GM12872 (cell line): Measurements from ENCODE around the gene PUM2.

ENCODE experiments used
- TF ChIP-seq, protein P1 (sequence below): IDR thresholded peaks from 3 replicates; pipeline ENCODE4 v1.5.1; 2011; ENCODE audit warnings: low read depth, mild to moderate bottlenecking, low read length, moderate library complexity; ENCODE audit not compliant: insufficient read depth

PUM2 gene

DNA sequence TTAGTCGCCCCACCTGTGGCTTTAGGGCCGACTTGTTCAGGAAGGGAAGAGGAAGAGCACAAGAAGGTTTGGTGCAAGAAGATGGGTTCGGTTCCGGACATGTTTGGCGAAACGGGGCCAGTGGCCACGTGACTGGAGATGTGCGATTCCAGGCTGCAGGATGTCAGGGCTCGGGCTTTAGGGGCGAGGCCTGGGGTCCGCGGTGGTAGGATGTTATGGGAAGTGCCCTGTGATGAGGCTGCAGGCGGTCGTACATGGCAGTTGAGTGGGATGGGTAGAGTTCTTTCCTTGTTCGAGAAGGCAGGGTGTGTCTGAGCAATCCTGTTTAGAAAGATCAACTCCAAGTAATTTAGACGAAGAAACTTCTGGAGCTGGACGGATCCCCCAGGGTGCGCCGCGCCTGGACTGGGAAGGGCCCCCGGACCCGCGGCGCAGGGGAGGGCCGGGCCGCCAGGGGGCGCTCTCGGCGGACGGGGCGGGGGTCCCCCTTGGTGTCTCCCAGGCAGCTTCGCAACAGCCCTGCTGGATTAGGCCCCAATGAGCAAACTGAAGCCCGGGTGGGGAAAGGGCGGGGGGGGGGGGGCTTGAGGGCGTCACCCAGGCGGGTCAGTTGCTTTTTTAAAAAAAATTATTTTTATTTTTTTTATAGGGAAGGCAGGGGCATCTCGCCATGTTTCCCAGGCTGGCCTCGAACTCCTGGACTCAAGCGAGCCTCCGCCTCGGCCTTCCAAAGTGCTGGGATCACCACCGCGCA is 108.5 kb downstream of the PUM2 start:
- TF ChIP-seq, protein P1, sequence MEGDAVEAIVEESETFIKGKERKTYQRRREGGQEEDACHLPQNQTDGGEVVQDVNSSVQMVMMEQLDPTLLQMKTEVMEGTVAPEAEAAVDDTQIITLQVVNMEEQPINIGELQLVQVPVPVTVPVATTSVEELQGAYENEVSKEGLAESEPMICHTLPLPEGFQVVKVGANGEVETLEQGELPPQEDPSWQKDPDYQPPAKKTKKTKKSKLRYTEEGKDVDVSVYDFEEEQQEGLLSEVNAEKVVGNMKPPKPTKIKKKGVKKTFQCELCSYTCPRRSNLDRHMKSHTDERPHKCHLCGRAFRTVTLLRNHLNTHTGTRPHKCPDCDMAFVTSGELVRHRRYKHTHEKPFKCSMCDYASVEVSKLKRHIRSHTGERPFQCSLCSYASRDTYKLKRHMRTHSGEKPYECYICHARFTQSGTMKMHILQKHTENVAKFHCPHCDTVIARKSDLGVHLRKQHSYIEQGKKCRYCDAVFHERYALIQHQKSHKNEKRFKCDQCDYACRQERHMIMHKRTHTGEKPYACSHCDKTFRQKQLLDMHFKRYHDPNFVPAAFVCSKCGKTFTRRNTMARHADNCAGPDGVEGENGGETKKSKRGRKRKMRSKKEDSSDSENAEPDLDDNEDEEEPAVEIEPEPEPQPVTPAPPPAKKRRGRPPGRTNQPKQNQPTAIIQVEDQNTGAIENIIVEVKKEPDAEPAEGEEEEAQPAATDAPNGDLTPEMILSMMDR: peak; percentile 64; the same call in 2 of the 3 replicates

DNA sequence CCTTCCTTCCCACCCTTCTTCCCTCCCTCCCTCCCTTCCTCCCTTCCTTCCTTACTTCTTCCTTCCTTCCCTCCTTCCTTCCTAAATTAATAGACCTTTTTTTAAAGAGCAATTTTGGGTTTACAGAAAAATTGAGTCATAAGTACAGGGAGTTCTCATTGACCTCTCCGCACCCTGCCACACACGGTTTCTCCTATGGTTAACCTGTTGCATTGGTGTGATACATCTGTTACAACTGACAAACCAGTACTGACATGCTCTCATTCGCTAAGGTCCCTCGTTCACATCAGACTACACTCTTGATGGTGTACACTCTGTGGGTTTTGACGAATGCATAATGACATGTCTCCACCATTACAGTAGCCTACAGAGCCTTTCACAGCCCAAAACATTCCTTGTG is 114.1 kb downstream of the PUM2 start:
- TF ChIP-seq, protein P1: no peak

DNA sequence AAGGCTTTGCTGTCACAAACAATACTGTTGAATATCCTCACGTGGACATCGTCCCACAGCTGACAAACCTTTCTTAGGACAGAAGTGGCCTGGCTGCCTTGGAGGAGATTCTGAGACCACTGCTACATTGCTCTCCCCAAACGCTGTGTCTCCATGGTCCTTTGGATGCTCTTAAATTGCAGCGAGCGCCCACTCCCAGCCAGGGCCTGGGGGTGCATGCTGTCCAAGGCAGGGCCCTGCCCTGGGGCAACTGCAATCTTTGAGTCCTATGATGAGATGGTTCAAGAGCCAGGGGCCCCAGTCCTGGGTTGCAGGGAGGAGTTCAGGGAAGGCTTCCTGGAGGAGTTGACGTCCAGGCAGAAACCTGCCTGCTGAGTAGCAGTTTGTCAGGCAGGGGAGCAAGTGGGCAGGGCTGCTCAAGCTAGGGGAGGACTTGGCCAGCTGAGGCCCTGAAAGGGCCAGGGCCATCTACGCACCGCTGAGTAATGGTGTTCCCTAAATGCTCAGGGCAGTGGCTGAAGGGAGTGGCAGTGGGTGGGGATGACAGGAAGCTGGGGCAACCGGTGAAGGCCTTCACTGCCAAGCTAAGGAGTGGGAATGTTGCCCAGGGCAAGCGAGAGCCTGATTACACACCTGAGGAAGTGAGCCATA is 114.9 kb downstream of the PUM2 start:
- TF ChIP-seq, protein P1: no peak

DNA sequence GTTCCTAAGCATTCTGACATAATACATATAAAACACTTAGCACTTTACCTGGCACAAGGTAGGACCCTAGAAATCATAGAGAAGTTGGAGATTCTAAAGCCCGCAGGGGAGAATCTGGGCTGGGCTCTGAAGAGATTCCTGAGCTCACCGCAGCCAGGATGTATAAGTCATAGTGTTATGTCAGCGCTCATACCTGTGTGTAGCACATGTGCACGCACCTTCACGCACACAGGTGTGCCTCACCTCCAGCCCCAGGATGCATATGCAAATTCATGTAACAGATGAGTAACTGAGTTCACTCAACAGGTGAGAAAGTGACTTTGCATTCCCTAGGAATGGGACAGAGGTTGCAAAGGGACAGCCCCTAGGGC is 117.8 kb downstream of the PUM2 start:
- TF ChIP-seq, protein P1: no peak

DNA sequence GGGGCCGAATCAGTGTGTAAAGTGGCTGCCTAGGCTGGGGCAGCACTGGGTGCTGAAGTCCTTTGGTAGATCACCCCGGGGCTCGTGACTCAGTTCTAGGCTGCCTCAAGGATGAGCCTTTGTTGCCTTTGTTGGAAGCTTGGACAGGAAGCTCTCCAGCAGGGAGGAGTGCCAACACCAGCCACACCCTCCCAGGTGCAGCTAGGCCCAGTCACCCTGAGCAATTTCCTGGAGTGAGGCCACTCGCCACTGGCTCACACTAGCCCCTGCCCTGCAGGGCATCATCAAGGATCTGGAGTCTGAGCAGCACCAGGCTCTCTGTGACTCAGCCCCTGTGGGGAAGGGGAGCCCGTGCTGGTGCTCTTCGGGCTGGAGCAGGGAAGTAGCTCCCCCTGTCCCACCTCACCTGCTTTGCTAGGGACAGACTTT is 119.0 kb downstream of the PUM2 start:
- TF ChIP-seq, protein P1: no peak

DNA sequence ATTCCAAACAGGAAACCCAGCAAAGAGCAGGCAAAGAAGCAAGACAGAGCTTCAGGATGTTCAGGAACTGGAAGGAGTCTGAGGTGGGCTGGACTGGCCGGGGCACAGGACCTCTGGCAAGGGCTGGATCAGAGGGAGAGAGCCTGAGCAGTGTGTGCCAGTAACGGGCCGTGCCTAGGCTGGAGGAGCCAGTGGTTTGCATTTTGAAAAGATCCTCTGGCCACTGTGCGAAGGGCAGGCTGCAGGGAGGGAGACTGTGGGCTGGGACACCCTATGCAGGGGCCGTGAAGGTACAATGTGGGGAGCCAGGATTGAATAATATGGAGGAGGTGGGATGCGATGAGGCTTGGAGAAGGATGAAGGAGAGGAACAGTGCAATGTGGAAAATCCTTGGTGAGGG is 119.5 kb downstream of the PUM2 start:
- TF ChIP-seq, protein P1: no peak

DNA sequence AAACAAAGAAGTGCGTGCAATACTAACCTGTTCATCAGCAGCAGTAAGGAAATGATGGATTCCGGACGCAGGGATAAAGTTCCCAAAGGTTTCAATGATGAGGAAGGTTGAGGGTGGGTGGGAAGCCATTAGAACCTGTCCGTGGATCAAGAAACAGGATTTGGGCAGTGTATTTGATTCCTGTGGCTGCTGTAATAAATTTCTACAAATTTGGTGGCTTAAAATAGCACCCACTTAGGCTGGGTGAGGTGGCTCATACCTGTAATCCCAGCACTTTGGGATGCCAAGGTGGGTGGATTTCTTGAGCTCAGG is 120.6 kb downstream of the PUM2 start:
- TF ChIP-seq, protein P1: no peak
